GM21576 (cell line): ENCODE measurements around the gene MSL1.
A peak's percentile ranks its signal among the peaks of the same experiment; 100 is the strongest.

ENCODE experiments used
- ATAC-seq: cut with Tn5 transposase; IDR thresholded peaks from one replicate; pipeline ENCODE4 v1.9.1; 2021; ENCODE audit warnings: mild to moderate bottlenecking, moderate library complexity; ENCODE audit not compliant: unreplicated experiment

MSL1 gene

GRCh38 chr17:40091691-40092397, 29.9 kb upstream of the MSL1 start:
- no peak for ATAC-seq

GRCh38 chr17:40092581-40092980, 29.2 kb upstream of the MSL1 start:
- ATAC-seq, result no peak

- no peak for ATAC-seq
Measured at GRCh38 chr17:40093005-40093579, 28.7 kb upstream of the MSL1 start.

- no peak for ATAC-seq
Measured at GRCh38 chr17:40093580-40094201, 28.1 kb upstream of the MSL1 start.

- no peak for ATAC-seq
Measured at GRCh38 chr17:40094874-40095273, 26.9 kb upstream of the MSL1 start.

- ATAC-seq, result no peak
Measured at GRCh38 chr17:40095351-40095943, 26.3 kb upstream of the MSL1 start.

- peak; percentile 59 for ATAC-seq
Measured at GRCh38 chr17:40095944-40096791, 25.6 kb upstream of the MSL1 start.

- ATAC-seq, result no peak
Measured at GRCh38 chr17:40097087-40097486, 24.7 kb upstream of the MSL1 start.

- no peak for ATAC-seq
Measured at GRCh38 chr17:40097931-40098845, 23.6 kb upstream of the MSL1 start.

- peak; percentile 46 for ATAC-seq
Measured at GRCh38 chr17:40098846-40099618, 22.7 kb upstream of the MSL1 start.

- no peak for ATAC-seq
Measured at GRCh38 chr17:40099619-40100418, 22.0 kb upstream of the MSL1 start.

GRCh38 chr17:40100419-40100668, 21.4 kb upstream of the MSL1 start, which contains the start of gene NR1D1:
TSS of gene NR1D1 (minus strand) at chr17:40100589. CDS start at chr17:40100094, 495 bp downstream.
- no peak for ATAC-seq

- ATAC-seq, result no peak
Measured at GRCh38 chr17:40100669-40101366, 21.0 kb upstream of the MSL1 start.

GRCh38 chr17:40101367-40102210, 20.2 kb upstream of the MSL1 start:
- ATAC-seq, result no peak

GRCh38 chr17:40103071-40103661, 18.6 kb upstream of the MSL1 start:
- ATAC-seq, result no peak

- ATAC-seq, result no peak
Measured at GRCh38 chr17:40103688-40104087, 18.1 kb upstream of the MSL1 start.
